Fibroblast of the aortic adventitia (primary cell): Measurements from ENCODE around the gene SCAF1. TPM values are rescaled to one million over a fixed set of nuclear protein-coding genes. Genes with fewer than 3 reads are reported as not detected.

Experiments used
- DNase-seq: peaks from one replicate; pipeline ENCODE4 v3.0.0-alpha.2; 2010; ENCODE audit warnings: low read depth
- H3K4me3 ChIP-seq: 2 replicates; pipeline ENCODE4 v1.5.1; 2011; ENCODE audit warnings: low read depth, mild to moderate bottlenecking, control low read depth, low read length, moderate library complexity
- total RNA-seq: library from RNA; depleted of rRNA; stranded (reverse); fragments of >200 nt; gene quantifications from 2 replicates; pipeline ENCODE4 v1.2.3, GENCODE V29; 2012; ENCODE audit warnings: low replicate concordance
- TF ChIP-seq, protein P1 (sequence below): IDR thresholded peaks from 2 replicates; pipeline ENCODE4 v1.5.1; 2011; ENCODE audit warnings: mild to moderate bottlenecking, low read length, control low read depth, inconsistent platforms; ENCODE audit not compliant: insufficient read depth

SCAF1 gene
- total RNA-seq, 1 donor, result 16.9 TPM

DNA sequence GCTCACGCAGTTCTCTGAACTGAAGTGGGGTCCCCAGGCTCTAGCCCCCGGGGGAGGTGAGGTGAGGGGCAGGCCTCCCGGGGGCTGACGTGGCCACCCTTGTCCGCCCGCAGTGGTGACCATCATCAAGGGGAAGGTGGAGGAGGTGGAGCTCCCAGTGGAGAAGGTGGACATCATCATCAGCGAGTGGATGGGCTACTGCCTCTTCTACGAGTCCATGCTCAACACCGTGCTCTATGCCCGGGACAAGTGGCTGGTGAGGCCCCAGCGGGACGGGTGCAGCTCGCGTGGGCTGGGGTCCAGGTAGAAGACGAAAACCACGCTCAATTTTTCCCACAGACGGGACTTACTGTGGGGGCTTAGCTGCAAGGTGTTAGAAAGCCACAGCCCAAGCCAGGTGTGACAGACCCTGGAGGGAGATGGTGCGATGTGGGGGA lies 41.8 kb downstream of the SCAF1 start:
- H3K4me3 ChIP-seq, result no peak overlapping the region
- TF ChIP-seq, protein P1, sequence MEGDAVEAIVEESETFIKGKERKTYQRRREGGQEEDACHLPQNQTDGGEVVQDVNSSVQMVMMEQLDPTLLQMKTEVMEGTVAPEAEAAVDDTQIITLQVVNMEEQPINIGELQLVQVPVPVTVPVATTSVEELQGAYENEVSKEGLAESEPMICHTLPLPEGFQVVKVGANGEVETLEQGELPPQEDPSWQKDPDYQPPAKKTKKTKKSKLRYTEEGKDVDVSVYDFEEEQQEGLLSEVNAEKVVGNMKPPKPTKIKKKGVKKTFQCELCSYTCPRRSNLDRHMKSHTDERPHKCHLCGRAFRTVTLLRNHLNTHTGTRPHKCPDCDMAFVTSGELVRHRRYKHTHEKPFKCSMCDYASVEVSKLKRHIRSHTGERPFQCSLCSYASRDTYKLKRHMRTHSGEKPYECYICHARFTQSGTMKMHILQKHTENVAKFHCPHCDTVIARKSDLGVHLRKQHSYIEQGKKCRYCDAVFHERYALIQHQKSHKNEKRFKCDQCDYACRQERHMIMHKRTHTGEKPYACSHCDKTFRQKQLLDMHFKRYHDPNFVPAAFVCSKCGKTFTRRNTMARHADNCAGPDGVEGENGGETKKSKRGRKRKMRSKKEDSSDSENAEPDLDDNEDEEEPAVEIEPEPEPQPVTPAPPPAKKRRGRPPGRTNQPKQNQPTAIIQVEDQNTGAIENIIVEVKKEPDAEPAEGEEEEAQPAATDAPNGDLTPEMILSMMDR, result no peak
- no peak for DNase-seq

GRCh38 chr19:49684251-49684982 lies 42.4 kb downstream of the SCAF1 start:
- TF ChIP-seq, protein P1, result peak; percentile 61
- DNase-seq, result no peak
- no peak overlapping the region for H3K4me3 ChIP-seq

- TF ChIP-seq, protein P1, result no peak
- no peak overlapping the region for H3K4me3 ChIP-seq
- DNase-seq, result no peak
Measured at GRCh38 chr19:49684983-49685553, 43.1 kb downstream of the SCAF1 start.

GRCh38 chr19:49685845-49686332 lies 43.9 kb downstream of the SCAF1 start:
- TF ChIP-seq, protein P1, result no peak
- no peak for DNase-seq
- H3K4me3 ChIP-seq, result no peak overlapping the region

GRCh38 chr19:49686503-49687088 lies 44.6 kb downstream of the SCAF1 start:
- TF ChIP-seq, protein P1, result no peak
- DNase-seq, result no peak
- no peak overlapping the region for H3K4me3 ChIP-seq

GRCh38 chr19:49687150-49687549 lies 45.1 kb downstream of the SCAF1 start:
- no peak overlapping the region for H3K4me3 ChIP-seq
- DNase-seq, result no peak
- TF ChIP-seq, protein P1, result no peak
